B cell (primary cell): ENCODE measurements around the gene KCNQ1OT1. TPM values are rescaled to one million over a fixed set of nuclear protein-coding genes. Genes with fewer than 3 reads are reported as not detected.

Experiments used
- ATAC-seq: fragments of 200-7000 bp; cut with Tn5 transposase; one replicate; pipeline ENCODE4 v1.10.0; 2021; ENCODE audit warnings: low read depth, mild to moderate bottlenecking, moderate number of reproducible peaks, moderate library complexity
- CTCF ChIA-PET: fragments of 350-600 bp; sonication (Branson Sonifier 250); formaldehyde crosslinking; loops from one replicate; lab custom pipeline; 2021; ENCODE audit warnings: antibody characterized with exemption, inconsistent platforms; lab: Charles Lee
- POLR2A ChIA-PET: fragments of 350-600 bp; sonication (Branson Sonifier 250); formaldehyde crosslinking; loops from one replicate; lab custom pipeline; 2021; ENCODE audit warnings: antibody characterized with exemption; lab: Charles Lee
- DNase-seq: peaks from one replicate; pipeline ENCODE4 v3.0.0; 2013
- H2AFZ ChIP-seq: 2 replicates; pipeline ENCODE4 v1.6.1; 2012; ENCODE audit warnings: mild to moderate bottlenecking, low read depth, low read length; ENCODE audit not compliant: insufficient read depth, poor library complexity, severe bottlenecking
- H3K27ac ChIP-seq, 2 donors: 1 replicate in 1 of 2; 2 replicates in 1 of 2; pipeline ENCODE4 v1.5.1; 2012 to 2013; ENCODE audit warnings: low read length in 2 of 2, mild to moderate bottlenecking in 2 of 2, moderate library complexity in 1 of 2
- H3K27me3 ChIP-seq, 4 experiments: fragments of 200-600 bp in 1 of 4; sonication (generic) in 1 of 4; replicated peaks in 1 of 4; 1 replicate in 2 of 4; 2 replicates in 2 of 4; pipeline versions ENCODE4 v1.6.1 to v1.7.0; 2013 to 2016; ENCODE audit warnings: low read length in 3 of 4, mild to moderate bottlenecking in 2 of 4, mixed read lengths in 1 of 4, moderate library complexity in 1 of 4; ENCODE audit not compliant: insufficient read depth in 4 of 4, control insufficient read depth in 3 of 4; ENCODE audit errors: control extremely low read depth in 1 of 4
- H3K36me3 ChIP-seq, 2 experiments: replicated peaks in 1 of 2; 1 replicate in 1 of 2; 2 replicates in 1 of 2; pipeline versions ENCODE4 v1.6.1 to v1.7.1; 2013; ENCODE audit warnings: low read length in 1 of 2; ENCODE audit not compliant: insufficient read depth in 2 of 2, control insufficient read depth in 1 of 2; ENCODE audit errors: control extremely low read depth in 1 of 2, extremely low read depth in 1 of 2
- H3K4me1 ChIP-seq, 2 donors: fragments of 200-600 bp in 1 of 2; sonication (generic) in 1 of 2; 1 replicate in 1 of 2; 2 replicates in 1 of 2; pipeline versions ENCODE4 v1.5.1 to v1.6.1; 2013 to 2017; ENCODE audit warnings: low read length in 2 of 2; ENCODE audit not compliant: control insufficient read depth in 2 of 2, insufficient read depth in 2 of 2
- H3K4me2 ChIP-seq: replicated peaks from 2 replicates; pipeline ENCODE3; 2012; ENCODE audit warnings: mild to moderate bottlenecking, low read depth, low read length; ENCODE audit not compliant: poor library complexity, severe bottlenecking
- H3K4me3 ChIP-seq, 5 experiments: fragments of 200-600 bp in 1 of 5; sonication (generic) in 1 of 5; 1 replicate in 3 of 5; 2 replicates in 2 of 5; pipeline versions ENCODE4 v1.5.1 to v1.7.0; 2011 to 2016; ENCODE audit warnings: low read length in 4 of 5, mild to moderate bottlenecking in 4 of 5, low read depth in 2 of 5, control low read depth in 1 of 5, moderate library complexity in 1 of 5; ENCODE audit not compliant: insufficient read depth in 1 of 5; ENCODE audit errors: control extremely low read depth in 1 of 5, extremely low read depth in 1 of 5
- H3K79me2 ChIP-seq: fragments of 200-600 bp; sonication (generic); one replicate; pipeline ENCODE4 v1.6.0; 2016; ENCODE audit warnings: low read length; ENCODE audit not compliant: control insufficient read depth, insufficient read depth
- H3K9ac ChIP-seq: fragments of 200-600 bp; sonication (generic); 2 replicates; pipeline ENCODE4 v1.6.1; 2017; ENCODE audit warnings: mild to moderate bottlenecking, low read length, moderate library complexity
- H3K9me3 ChIP-seq, 3 donors: one replicate each; pipeline versions ENCODE4 v1.6.1 to v1.7.1; 2013; ENCODE audit warnings: low read length in 2 of 3; ENCODE audit not compliant: control insufficient read depth in 2 of 3, insufficient read depth in 1 of 3; ENCODE audit errors: control extremely low read depth in 1 of 3
- H4K20me1 ChIP-seq: 2 replicates; pipeline ENCODE4 v1.6.0; 2012; ENCODE audit warnings: mild to moderate bottlenecking, low read length; ENCODE audit not compliant: insufficient read depth, control insufficient read depth, poor library complexity, severe bottlenecking
- H3K27ac Mint-ChIP-seq: one replicate; pipeline ENCODE4 v1.8.0; 2021; ENCODE audit warnings: mixed read lengths
- H3K27me3 Mint-ChIP-seq: one replicate; pipeline ENCODE4 v1.8.0; 2021; ENCODE audit warnings: mixed read lengths
- H3K4me1 Mint-ChIP-seq: one replicate; pipeline ENCODE4 v1.8.0; 2021; ENCODE audit warnings: mixed read lengths
- H3K4me3 Mint-ChIP-seq: one replicate; pipeline ENCODE4 v1.8.0; 2021; ENCODE audit warnings: mixed read lengths
- H3K9me3 Mint-ChIP-seq: one replicate; pipeline ENCODE4 v1.8.0; 2022; ENCODE audit warnings: mixed read lengths; ENCODE audit not compliant: insufficient read depth
- CTCF ChIP-seq: fragments of 200-600 bp; IDR thresholded peaks from one replicate; pipeline ENCODE4 v1.8.0; 2022; ENCODE audit warnings: antibody characterized with exemption, mild to moderate bottlenecking
- EZH2 ChIP-seq: IDR thresholded peaks from 2 replicates; pipeline ENCODE4 v1.6.1; 2012; ENCODE audit warnings: borderline replicate concordance, low read depth, mild to moderate bottlenecking, moderate library complexity, low read length; ENCODE audit not compliant: insufficient read depth, poor library complexity, severe bottlenecking
- WGBS: methylation state at CpG from one replicate; pipeline ENCODE4 v1.1.5; 2013; ENCODE audit warnings: missing lambda C conversion rate; ENCODE audit not compliant: insufficient coverage; 5-methylcytosine and 5-hydroxymethylcytosine counted together
- intact Hi-C: fragments of 100-400 bp; cut with micrococcal nuclease; formaldehyde crosslinking; loops from one replicate; pipeline ENCODE4 v1.10.0; 2022
- polyA plus RNA-seq: library from polyadenylated mRNA; depleted of rRNA; stranded (reverse); fragments of >200 nt; gene quantifications from 2 replicates; pipeline ENCODE4 v1.2.3, GENCODE V29; 2012
- total RNA-seq, 2 donors: library from RNA; stranded (reverse); fragments of 120-200 nt in 1 of 2; gene quantifications; 1 replicate in 1 of 2; 2 replicates in 1 of 2; pipeline versions ENCODE4 v1.2.3 to v1.2.4, GENCODE V29; 2013 to 2022

Gene KCNQ1OT1
- total and polyA plus RNA-seq, 2 donors (not counting 1 experiment from before 2014, with no cell fraction given), result 0.03 to 0.89 TPM

- TF ChIP-seq EZH2, result no peak
- TF ChIP-seq CTCF, result no peak
- Histone ChIP-seq H3K79me2 (no peaks in the 10 kb centered on the region), H3K27me3 (no peaks in the 10 kb centered on the region), H3K4me3 (no peak overlapping the region), H3K4me1 (no peaks in the 10 kb centered on the region), H2AFZ (no peak overlapping the region), H3K4me2 (no peak overlapping the region), H4K20me1 (peaks cover 6% of the 10 kb centered on the region), H3K36me3 (peaks cover 0 to 16% of the 10 kb centered on the region in 2 experiments), H3K27ac (no peak overlapping the region), H3K9me3 (peaks cover 0 to 4% (median 0%) of the 10 kb centered on the region in 3 donors), H3K9ac (no peak overlapping the region)
- ATAC-seq (no peak), DNase-seq (no peak)
- intact Hi-C loops, result no loop called here
- Mint-ChIP-seq H3K9me3 (no peaks in the 10 kb centered on the region), H3K4me3 (no peak overlapping the region), H3K27me3 (no peaks in the 10 kb centered on the region), H3K27ac (no peak overlapping the region), H3K4me1 (peaks cover 7% of the 10 kb centered on the region)
- ChIA-PET CTCF (no interaction called here), POLR2A (no interaction called here)
- 98% methylated on average over 5 of the region's 5 CpGs for whole genome bisulfite sequencing
Observed at GRCh38 chr11:2668876-2669275, 30.9 kb downstream of the KCNQ1OT1 start.

GRCh38 chr11:2667940-2668339, 31.9 kb downstream of the KCNQ1OT1 start:
- Histone ChIP-seq H3K27me3 (no peaks in the 10 kb centered on the region), H4K20me1 (peaks cover 6% of the 10 kb centered on the region), H3K79me2 (no peaks in the 10 kb centered on the region), H3K9ac (no peak overlapping the region), H3K4me3 (no peak overlapping the region), H2AFZ (no peak overlapping the region), H3K4me2 (no peak overlapping the region), H3K9me3 (peaks cover 0 to 3% (median 0%) of the 10 kb centered on the region in 3 donors), H3K27ac (no peak overlapping the region), H3K36me3 (peaks cover 0 to 16% of the 10 kb centered on the region in 2 experiments), H3K4me1 (no peaks in the 10 kb centered on the region)
- Mint-ChIP-seq H3K4me1 (peaks cover 7% of the 10 kb centered on the region), H3K27ac (no peak overlapping the region), H3K4me3 (no peak overlapping the region), H3K9me3 (no peaks in the 10 kb centered on the region), H3K27me3 (no peaks in the 10 kb centered on the region)
- 100% methylated on average over 1 of the region's 2 CpGs for WGBS
- CTCF ChIA-PET, result no interaction called here
- TF ChIP-seq EZH2 (no peak), CTCF (no peak)
- POLR2A ChIA-PET, result no interaction called here
- no peak for DNase-seq
- intact Hi-C loops, result no loop called here
- no peak for ATAC-seq
